Breast epithelium (tissue), 3 donors: ENCODE measurements around the gene PFDN1.

Source experiments
- CTCF ChIP-seq, 3 donors: fragments of 450-650 bp; IDR thresholded peaks; one replicate each; pipeline ENCODE4 v1.5.1; 2016 to 2017; ENCODE audit warnings: antibody characterized with exemption in 3 of 3, mild to moderate bottlenecking in 3 of 3, moderate library complexity in 3 of 3
- POLR2A ChIP-seq: fragments of 450-650 bp; IDR thresholded peaks from one replicate; pipeline ENCODE4 v1.6.1; 2016; ENCODE audit warnings: antibody characterized with exemption, mild to moderate bottlenecking, moderate library complexity

DNA sequence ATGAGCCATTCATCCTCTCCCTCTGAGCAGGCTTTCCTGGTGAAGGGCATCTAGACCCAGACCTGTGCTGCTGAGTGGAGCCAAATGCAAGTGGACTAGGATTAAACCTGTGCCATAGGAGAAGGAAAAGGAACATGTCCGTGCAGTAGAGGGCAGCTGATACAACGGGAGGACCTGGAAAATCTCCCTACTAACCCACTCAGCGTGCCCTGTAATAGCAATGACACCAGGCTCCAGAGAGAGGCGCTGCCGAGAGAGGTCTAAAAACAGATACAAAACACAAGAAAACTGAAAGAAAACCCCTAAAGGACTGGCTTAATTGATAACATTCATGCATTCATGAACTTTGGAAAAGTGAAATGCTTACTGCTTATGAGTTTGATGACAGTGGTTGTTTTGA is 60.8 kb downstream of the PFDN1 start:
- no peak for TF ChIP-seq POLR2A
- no peak for TF ChIP-seq CTCF (IDR thresholded peaks at IDR 0.05)
